ENCODE measurements around the gene SPPL2A.

GRCh38 chr15:50655555-50655954 lies 110.0 kb downstream of the SPPL2A start:
- TF ChIP-seq CTCF (IDR thresholded peaks at IDR 0.05), result no peak
- no peak for TF ChIP-seq POLR2A (IDR thresholded peaks at IDR 0.05)
